ENCODE measurements around the gene MRTFA. TPM values are rescaled to one million over a fixed set of nuclear protein-coding genes. Genes with fewer than 3 reads are reported as not detected.
A peak's percentile ranks its signal among the peaks of the same experiment; 100 is the strongest.
"Not testable (repeated sequence)": the region's sequence is repeated elsewhere in the genome, so short reads cannot be mapped to it uniquely, and the experiment has no call there.

MRTFA gene
- total RNA-seq, 1 donor from 2014 or later = 19.2 TPM

DNA sequence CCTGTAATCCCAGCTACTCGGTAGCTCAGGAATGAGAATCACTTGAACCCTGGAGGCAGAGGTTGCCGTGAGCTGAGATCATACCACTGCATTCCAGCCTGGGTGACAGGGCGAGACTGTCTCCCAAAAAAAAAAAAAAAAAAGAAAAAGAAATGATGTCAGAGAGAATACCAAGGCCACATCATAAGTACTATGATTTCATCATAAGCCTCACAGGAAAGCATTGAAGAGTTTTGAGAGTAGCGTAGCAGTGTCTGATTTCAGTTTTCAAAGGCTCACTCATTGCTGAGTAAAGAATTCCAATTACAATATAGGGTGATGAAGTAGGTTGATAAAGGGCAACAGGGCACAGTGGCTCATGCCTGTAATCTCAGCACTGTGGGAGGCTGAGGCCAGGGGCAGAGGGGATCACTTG, 88.8 kb downstream of the MRTFA start:
- Histone ChIP-seq H3K9me3 (replicated peaks) (no peaks in the 10 kb centered on the region), H3K27ac (replicated peaks) (no peak overlapping the region), H3K36me3 (peaks cover 6% of the 10 kb centered on the region), H3K4me3 (no peak overlapping the region), H3K4me1 (peaks cover 24% of the 10 kb centered on the region), H3K27me3 (ENCODE audit: low read depth) (no peaks in the 10 kb centered on the region)
- TF ChIP-seq, protein P1, sequence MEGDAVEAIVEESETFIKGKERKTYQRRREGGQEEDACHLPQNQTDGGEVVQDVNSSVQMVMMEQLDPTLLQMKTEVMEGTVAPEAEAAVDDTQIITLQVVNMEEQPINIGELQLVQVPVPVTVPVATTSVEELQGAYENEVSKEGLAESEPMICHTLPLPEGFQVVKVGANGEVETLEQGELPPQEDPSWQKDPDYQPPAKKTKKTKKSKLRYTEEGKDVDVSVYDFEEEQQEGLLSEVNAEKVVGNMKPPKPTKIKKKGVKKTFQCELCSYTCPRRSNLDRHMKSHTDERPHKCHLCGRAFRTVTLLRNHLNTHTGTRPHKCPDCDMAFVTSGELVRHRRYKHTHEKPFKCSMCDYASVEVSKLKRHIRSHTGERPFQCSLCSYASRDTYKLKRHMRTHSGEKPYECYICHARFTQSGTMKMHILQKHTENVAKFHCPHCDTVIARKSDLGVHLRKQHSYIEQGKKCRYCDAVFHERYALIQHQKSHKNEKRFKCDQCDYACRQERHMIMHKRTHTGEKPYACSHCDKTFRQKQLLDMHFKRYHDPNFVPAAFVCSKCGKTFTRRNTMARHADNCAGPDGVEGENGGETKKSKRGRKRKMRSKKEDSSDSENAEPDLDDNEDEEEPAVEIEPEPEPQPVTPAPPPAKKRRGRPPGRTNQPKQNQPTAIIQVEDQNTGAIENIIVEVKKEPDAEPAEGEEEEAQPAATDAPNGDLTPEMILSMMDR (IDR thresholded peaks at IDR 0.05; ENCODE audit: borderline replicate concordance) = no peak
- no peak for DNase-seq
- intact Hi-C loops (cut with micrococcal nuclease) = no loop called here

DNA sequence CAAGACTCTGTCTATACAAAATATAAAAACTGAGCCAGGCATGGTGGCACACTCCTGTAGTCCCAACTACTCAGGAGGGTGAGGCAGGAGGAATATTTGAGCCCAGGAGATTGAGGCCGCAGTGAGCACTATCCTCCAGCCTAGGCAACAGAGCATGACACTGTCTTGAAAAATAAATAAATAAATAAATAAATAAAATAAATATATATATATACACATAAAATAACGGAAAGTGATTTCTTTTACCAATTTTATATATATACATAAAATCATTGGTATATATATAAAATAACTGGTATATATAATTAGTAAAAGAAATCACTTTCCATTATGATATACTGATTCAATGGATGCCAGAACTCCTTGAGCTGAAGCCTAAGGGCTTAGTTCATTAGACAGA, 91.8 kb downstream of the MRTFA start:
- H3K27me3 ChIP-seq (ENCODE audit: low read depth) = no peaks in the 10 kb centered on the region
- intact Hi-C loops (cut with micrococcal nuclease) = no loop called here
- H3K9me3 ChIP-seq (replicated peaks) = no peaks in the 10 kb centered on the region
- TF ChIP-seq, protein P1 (IDR thresholded peaks at IDR 0.05; ENCODE audit: borderline replicate concordance) = no peak
- peaks cover 29% of the 10 kb centered on the region for H3K4me1 ChIP-seq
- H3K27ac ChIP-seq (replicated peaks) = no peak overlapping the region
- H3K36me3 ChIP-seq = no peaks in the 10 kb centered on the region
- no peak for DNase-seq
- H3K4me3 ChIP-seq = no peak overlapping the region

DNA sequence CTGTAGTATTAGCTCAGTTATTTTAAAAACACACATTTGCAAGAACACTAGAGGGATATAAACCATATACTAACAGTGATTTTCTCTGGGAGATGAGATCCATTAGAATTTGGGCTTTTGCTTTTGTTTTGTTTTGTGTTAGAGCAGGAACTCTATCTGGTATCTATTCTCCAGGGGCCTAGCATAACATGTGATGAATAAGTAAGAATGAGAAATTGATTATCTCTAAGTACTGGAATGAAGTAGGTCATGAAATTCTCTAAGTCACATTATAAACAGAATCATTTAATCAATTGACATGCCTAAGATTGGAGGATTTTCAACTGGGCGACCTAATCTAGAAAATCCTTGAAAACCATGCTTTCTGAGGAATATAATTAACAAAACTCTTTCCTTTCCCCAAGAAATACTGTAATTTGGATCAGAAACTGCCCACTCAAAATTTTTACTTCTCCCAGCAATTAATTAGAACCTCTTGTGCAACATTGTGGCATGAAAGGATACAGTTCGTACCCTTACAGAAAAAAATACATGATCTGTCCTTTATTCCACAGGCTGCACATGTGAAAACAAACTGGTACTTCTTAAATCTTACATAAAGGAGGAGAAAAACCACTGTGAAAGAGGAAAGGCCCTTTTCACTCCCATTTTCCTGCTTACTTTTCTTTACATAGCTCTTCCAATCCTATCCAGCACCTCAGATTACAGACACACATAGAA, 93.5 kb downstream of the MRTFA start:
- Histone ChIP-seq H3K4me1 (peaks cover 39% of the 10 kb centered on the region), H3K4me3 (no peak overlapping the region), H3K27ac (replicated peaks) (peak overlapping the region; percentile 17), H3K9me3 (replicated peaks) (no peaks in the 10 kb centered on the region), H3K27me3 (ENCODE audit: low read depth) (no peaks in the 10 kb centered on the region), H3K36me3 (no peaks in the 10 kb centered on the region)
- intact Hi-C loops (cut with micrococcal nuclease) = no loop called here
- no peak for DNase-seq
- TF ChIP-seq, protein P1 (IDR thresholded peaks at IDR 0.05; ENCODE audit: borderline replicate concordance) = no peak

DNA sequence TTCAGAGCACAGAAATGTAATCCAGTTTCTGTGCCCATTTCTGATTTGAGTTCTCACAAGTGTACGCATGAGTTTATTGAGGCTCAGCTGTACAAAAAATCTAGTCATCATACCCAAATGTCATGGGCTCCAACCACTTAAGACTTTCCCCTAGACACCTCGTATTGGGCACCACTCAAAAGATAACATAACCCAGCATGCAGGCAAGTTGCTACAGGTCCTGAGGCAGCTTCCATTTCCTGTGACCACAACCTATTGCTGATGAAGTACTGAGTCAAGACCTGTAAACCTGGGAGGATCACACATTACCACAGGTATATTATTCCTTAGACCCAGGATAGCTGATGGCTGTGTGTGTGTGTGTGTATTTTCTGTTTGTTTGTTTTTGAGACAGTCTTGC, 95.2 kb downstream of the MRTFA start:
- TF ChIP-seq, protein P1 (IDR thresholded peaks at IDR 0.05; ENCODE audit: borderline replicate concordance) = no peak
- no peak for DNase-seq
- Histone ChIP-seq H3K4me1 (peaks cover 39% of the 10 kb centered on the region), H3K36me3 (no peaks in the 10 kb centered on the region), H3K9me3 (replicated peaks) (no peaks in the 10 kb centered on the region), H3K4me3 (no peak overlapping the region), H3K27ac (replicated peaks) (no peak overlapping the region), H3K27me3 (ENCODE audit: low read depth) (no peaks in the 10 kb centered on the region)
- intact Hi-C loops (cut with micrococcal nuclease) = no loop called here

DNA sequence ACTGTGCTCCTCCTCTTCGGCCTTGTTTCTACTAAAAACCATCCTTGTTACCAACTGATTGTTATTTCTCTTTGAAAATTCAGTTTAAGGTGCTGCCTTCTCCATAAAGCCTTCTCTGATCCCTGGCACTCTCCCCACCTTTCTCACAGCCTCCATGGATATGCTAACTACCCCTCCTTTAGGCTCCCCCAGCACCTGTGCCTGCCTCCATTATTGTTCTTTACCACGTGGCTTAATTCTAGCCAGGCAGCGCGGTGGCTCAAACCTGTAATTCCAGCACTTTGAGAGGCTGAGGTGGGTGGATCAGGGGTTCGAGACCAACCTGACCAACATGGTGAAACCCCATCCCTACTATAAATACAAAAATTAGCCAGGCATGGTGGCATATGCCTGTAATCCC, 96.3 kb downstream of the MRTFA start:
- Histone ChIP-seq H3K36me3 (no peaks in the 10 kb centered on the region), H3K4me3 (no peak overlapping the region), H3K4me1 (peaks cover 43% of the 10 kb centered on the region), H3K27ac (replicated peaks) (no peak overlapping the region), H3K9me3 (replicated peaks) (no peaks in the 10 kb centered on the region), H3K27me3 (ENCODE audit: low read depth) (no peaks in the 10 kb centered on the region)
- no peak for DNase-seq
- intact Hi-C loops (cut with micrococcal nuclease) = no loop called here
- TF ChIP-seq, protein P1 (IDR thresholded peaks at IDR 0.05; ENCODE audit: borderline replicate concordance) = no peak

DNA sequence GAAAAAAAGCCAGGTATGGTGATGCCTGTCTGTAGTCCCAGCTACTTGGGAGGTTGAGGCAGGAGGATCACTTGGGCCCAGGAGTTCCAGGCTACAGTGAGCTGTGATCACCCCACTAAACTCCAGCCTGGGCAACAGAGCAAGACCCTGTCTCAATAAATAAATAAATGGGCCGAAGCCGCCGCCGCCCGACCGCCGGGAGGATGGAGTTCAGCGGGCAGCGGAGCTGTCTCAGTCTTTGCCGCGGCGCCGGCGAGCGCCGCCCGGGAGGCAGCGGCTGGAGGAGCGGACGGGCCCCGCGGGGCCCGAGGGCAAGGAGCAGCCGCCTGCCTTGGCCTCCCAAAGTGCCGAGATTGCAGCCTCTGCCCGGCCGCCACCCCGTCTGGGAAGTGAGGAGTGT, 100.4 kb downstream of the MRTFA start:
- H3K27ac ChIP-seq (replicated peaks); intact Hi-C loops (cut with micrococcal nuclease); DNase-seq; H3K27me3 ChIP-seq (ENCODE audit: low read depth); H3K36me3 ChIP-seq; H3K4me3 ChIP-seq; H3K9me3 ChIP-seq (replicated peaks): not testable (repeated sequence)
- peaks cover 58% of the 10 kb centered on the region for H3K4me1 ChIP-seq

Data from left ventricle myocardium inferior (tissue), 1 donor.